ENCODE results near the gene KCNF1. TPM values are rescaled to one million over a fixed set of nuclear protein-coding genes. Genes with fewer than 3 reads are reported as not detected.

The KCNF1 gene
- total and polyA plus RNA-seq, 12 donors = 0.10 to 0.42 (median 0.24) TPM; not detected in 4

GRCh38 chr2:10875126-10875525 is 36.6 kb upstream of the KCNF1 start:
- Histone ChIP-seq H3K4me3 (no peak overlapping the region), H3K9me3 (peaks cover 0 to 11% (median 0%) of the 10 kb centered on the region in 11 donors), H3K36me3 (no peaks in the 10 kb centered on the region), H3K4me1 (peaks cover 3 to 45% (median 25%) of the 10 kb centered on the region in 9 donors), H3K27me3 (no peaks in the 10 kb centered on the region), H3K27ac (peak overlapping the region in 8 of 10 donors; percentile 30 to 79 (median 70))
- no peak for DNase-seq
- intact Hi-C loops (cut with DNase I) = loop anchor here in 2 of 10 donors (2.0 to 5.0 kb wide), 2 partner anchors 30 to 33 kb away; no protein-coding TSS in a partner anchor
- no peak for ATAC-seq
- WGBS, 2 donors = 65 to 79% methylated on average over 3 of the region's 3 CpGs
- TF ChIP-seq CTCF (IDR thresholded peaks at IDR 0.05) = no peak

GRCh38 chr2:10876394-10876793 is 35.3 kb upstream of the KCNF1 start:
- WGBS, 2 donors = 56 to 58% methylated on average over 3 of the region's 3 CpGs
- peaks cover 3 to 45% (median 24%) of the 10 kb centered on the region in 9 donors for H3K4me1 ChIP-seq
- DNase-seq = no peak
- H3K9me3 ChIP-seq = peaks cover 0 to 11% (median 0%) of the 10 kb centered on the region in 11 donors
- H3K4me3 ChIP-seq = no peak overlapping the region
- ATAC-seq = no peak
- TF ChIP-seq CTCF (IDR thresholded peaks at IDR 0.05) = no peak
- H3K27ac ChIP-seq = peak overlapping the region in 4 of 10 donors; percentile 40 to 57 (median 44)
- intact Hi-C loops (cut with DNase I) = loop anchor here in 1 of 10 donors (5.0 kb wide), 1 partner anchor 34 kb away; no protein-coding TSS in a partner anchor
- H3K36me3 ChIP-seq = no peaks in the 10 kb centered on the region
- no peaks in the 10 kb centered on the region for H3K27me3 ChIP-seq

- DNase-seq (no peak), ATAC-seq (no peak)
- H3K27ac ChIP-seq = peak overlapping the region in 5 of 10 donors; percentile 1 to 57 (median 40)
- WGBS, 2 donors = 84 to 88% methylated on average over 2 of the region's 2 CpGs
- H3K36me3 ChIP-seq = no peaks in the 10 kb centered on the region
- peaks cover 3 to 45% (median 24%) of the 10 kb centered on the region in 9 donors for H3K4me1 ChIP-seq
- H3K9me3 ChIP-seq = peaks cover 0 to 8% (median 0%) of the 10 kb centered on the region in 11 donors
- no peaks in the 10 kb centered on the region for H3K27me3 ChIP-seq
- H3K4me3 ChIP-seq = no peak overlapping the region
- no peak for TF ChIP-seq CTCF (IDR thresholded peaks at IDR 0.05)
- intact Hi-C loops (cut with DNase I) = loop anchor here in 1 of 10 donors (5.0 kb wide), 1 partner anchor 35 kb away; no protein-coding TSS in a partner anchor
Measured at GRCh38 chr2:10876963-10877362, 34.8 kb upstream of the KCNF1 start.

GRCh38 chr2:10877651-10878111 is 34.1 kb upstream of the KCNF1 start:
- WGBS, 2 donors = 40 to 46% methylated on average over 11 of the region's 11 CpGs
- peaks cover 3 to 44% (median 24%) of the 10 kb centered on the region in 9 donors for H3K4me1 ChIP-seq
- no peaks in the 10 kb centered on the region for H3K27me3 ChIP-seq
- peaks cover 0 to under 1% (median 0%) of the 10 kb centered on the region in 11 donors for H3K9me3 ChIP-seq
- H3K4me3 ChIP-seq = no peak overlapping the region
- no peaks in the 10 kb centered on the region for H3K36me3 ChIP-seq
- peak overlapping the region in 5 of 10 donors; percentile 9 to 57 (median 20) for H3K27ac ChIP-seq
- ATAC-seq (no peak), DNase-seq (no peak)
- intact Hi-C loops (cut with DNase I) = loop anchor here in 1 of 10 donors (5.0 kb wide), 1 partner anchor 35 kb away; no protein-coding TSS in a partner anchor
- TF ChIP-seq CTCF (IDR thresholded peaks at IDR 0.05) = no peak
